ENCODE results near the gene TSPAN6.
A peak's percentile ranks its signal among the peaks of the same experiment; 100 is the strongest.

The TSPAN6 gene, protein sequence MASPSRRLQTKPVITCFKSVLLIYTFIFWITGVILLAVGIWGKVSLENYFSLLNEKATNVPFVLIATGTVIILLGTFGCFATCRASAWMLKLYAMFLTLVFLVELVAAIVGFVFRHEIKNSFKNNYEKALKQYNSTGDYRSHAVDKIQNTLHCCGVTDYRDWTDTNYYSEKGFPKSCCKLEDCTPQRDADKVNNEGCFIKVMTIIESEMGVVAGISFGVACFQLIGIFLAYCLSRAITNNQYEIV

DNA sequence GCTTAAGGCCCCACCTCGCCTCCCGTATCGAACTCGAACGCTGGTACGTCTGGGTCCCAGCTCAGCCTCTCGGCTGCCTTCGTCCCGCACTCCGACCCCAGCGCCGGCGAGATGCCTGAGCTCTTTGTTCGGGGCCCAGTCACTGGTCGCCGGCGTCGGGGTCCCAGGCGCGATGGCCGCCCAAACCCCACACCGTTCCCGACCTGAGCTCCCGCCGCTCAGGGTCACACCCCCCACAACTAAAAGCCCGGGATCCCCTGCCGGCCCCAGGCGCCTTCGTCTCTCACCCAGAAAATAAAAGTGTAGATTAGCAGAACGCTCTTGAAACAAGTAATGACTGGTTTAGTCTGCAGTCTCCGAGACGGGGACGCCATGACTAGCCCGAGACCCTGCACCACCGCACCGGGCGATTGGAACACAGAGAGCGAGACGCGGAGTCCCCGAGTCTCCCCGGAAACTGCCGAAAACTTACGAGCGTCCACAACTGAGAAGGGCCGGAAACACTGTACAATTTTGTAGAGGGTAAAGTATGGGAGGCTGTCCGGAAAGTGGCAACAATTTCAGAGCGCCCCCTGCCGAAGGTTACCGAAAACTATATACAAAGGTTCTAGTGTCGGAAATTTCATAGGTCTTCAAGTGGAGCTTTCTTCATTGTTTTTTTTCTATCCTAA lies at the start of gene TSPAN6:
TSPAN6 (minus strand) TSS at position 486 of the 671 bp plus-strand sequence; CDS start at position 374, 112 bp downstream.
- DNase-seq = peak; percentile 71 to 79

DNA sequence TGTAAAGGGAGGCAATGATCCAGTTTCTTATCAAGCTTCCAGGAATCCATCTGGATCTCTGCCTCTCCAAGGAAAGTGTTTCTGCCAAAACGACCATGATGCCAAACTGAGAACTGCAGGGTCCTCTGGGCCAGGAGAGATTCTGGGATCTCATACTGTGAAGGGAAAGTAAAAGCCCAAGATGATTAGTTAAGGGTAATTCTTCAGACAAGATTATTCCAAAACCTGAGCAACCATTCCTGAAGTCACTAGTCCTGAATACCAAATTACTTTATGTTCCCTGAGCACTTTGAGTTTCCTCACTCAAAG lies 49.3 kb upstream of the TSPAN6 start:
- no peak for DNase-seq

DNA sequence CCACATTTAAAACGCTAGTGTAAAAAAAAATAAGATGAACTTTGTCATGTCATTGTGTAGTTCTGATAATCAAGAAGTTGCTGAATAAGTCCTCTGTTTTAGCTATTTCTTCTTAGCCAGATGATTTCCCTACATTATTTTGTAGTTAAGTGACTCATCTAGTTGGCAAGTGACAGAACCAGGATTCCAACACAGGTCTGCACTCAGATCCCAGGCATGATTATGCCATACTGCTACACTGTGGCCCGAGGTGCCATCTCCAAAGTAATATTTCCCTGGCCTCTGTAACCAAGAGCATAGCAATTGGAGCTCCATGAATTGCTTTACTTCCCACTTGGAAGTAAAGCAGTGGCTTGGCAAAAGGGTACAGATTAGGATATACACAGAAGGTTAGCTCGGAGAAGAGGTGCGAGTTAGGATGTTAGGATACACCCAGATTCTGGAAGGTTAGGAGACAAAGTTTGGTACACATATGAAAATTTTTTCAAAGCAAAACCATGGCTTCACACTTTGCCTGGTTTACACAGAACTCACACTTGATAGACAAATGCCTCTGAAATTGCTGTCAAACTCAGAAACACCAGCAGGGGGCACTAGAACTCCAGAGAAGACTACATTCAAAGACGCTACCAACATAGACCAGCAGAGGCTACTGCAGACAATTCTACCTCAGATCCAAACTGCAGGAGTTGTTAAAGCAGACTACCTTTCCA lies 48.8 kb upstream of the TSPAN6 start:
- peak; percentile 62 to 68 for DNase-seq

DNA sequence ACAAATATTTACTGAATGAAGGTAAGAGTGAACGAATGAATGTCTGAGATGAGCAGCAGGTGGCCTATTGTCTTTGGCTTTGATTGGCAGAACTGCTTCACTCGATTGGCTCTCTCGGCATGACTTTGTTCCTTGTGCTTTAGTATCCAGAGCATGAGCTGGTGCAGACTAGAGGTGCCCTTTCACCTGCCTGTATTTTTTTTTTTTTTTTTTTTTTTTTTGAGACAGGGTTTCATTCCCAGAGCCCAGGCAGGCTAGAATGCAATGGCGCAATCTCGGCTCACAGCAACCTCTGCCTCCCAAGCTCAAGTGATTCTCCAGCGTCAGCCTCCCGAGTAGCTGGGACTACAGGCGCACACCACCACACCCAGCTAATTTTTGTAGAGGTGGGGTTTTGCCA lies 46.3 kb upstream of the TSPAN6 start:
- no peak for DNase-seq

DNA sequence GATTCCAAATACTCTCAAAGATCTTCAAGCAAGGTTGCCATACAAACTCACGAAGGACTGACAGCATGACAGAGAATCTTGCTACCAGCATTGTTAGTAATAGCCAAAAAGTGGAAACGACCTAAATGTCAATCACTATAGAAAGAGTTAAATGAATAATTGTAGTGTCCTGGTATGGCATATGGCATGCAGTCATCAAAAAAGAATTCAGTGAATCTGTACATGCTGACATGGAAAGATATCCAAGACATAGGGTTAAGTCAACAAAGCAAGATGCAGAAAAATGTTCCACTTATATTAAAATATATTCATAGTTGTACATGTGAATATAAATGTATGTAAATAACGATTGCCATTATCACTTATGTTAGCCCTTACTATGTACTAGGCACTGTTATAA lies 45.0 kb upstream of the TSPAN6 start:
- no peak for DNase-seq

DNA sequence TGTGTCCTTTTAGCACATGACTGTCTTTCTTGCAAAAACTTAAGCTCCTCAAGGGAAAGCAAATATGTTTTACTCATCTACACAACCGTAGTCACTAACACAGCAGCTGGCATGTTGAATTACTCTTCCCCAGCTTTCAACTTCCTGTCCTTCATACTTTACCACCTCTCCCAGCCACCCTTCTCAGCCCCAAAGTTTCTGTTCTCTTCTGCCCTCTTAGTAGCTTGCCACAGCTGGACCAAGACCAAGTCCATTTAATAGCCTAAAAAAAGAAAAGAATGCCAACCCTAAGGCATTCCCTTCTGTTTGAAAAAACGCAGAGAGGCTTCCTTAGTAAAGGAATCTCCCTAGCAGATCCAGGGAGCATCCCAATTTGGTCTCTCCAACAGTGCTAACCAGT lies 44.1 kb upstream of the TSPAN6 start:
- no peak for DNase-seq

DNA sequence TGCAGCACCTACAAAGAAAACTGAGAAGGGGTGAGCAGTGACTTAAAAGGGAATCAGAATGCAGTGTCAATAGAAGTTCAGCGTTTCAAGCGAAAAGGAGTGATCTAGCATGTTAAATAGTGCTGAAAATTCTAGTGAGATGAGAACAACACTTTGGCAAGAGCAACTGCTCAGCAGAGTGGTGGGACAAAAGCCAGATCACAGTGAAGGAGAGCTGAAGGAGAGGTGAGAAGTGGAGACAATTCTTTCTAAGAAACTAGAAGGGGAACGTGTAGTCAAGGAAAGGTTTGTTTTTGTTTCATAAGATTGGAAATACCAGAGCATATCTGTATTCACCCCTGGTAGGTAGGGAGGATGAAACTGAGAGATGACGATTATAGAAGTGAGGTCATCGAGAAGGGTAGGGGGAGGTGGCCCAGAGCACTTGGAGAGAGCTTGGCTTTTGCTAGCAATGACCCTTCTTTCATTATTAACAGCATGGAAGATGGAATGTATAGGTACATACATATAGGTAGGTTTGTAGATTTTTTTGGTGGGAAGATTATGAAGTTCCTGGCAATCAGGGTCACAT lies 41.1 kb upstream of the TSPAN6 start:
- no peak for DNase-seq

DNA sequence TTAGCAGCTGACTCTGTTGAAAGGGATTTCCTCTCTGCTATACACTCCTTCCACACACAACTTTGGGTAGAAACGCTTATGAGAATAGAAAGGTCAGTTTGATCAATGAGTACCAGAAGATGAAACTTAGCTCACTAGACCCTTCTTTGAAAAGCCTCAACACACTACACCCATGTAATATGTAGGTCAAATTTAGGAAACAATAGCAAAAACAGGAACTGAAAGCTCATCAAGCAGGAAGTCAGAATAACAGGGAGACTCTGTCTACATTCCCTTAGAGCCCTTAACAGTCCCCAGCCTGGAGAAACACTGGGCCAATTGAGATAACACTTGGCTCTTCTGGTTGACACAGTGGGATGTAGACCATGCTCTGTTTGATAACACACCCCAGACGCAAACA lies 38.1 kb upstream of the TSPAN6 start:
- DNase-seq = no peak

DNA sequence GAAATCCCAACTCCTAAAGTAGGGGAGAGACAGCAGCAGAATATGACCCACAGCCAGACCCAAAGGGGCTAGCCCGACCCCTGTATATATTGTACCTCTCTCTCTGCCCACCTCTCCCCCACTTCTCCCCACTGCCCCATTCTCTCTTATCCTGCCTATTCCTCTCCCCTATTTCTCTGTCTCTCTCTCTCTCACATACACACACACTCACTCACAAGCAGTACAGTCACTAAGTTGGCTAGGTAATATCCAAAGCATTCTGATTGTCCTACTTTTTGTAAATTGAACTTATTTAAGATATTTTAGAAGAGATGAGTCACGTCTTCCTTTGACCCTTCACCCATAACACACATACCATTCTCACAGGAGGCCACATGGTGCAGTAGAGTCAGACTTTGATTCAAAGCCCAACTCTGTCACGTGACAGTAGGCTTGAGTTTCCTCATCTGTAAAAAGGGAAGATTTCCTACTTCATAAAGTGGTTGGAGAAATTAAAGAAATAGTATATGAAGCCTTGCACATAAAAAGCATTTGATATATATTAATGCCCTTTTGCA lies 36.9 kb upstream of the TSPAN6 start:
- no peak for DNase-seq

DNA sequence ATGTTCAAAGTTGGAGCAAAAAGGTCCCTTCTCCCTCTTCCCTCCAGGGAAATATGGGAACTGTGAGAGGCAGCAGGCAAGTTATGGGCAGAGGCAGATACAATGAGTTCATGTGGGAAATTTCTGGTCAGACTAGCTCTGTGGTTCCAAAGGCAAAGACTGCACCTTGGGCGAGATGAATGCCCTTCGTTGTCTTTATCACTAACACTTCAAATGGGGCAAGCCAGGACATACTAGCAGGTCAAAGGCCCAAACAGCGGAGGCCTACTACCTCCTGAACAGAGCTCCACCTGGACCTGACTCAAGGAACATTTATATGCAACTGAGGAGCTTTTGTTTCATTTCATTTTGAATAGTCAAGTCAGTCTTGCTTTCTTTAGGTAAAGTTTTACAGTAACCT lies 36.4 kb upstream of the TSPAN6 start:
- no peak for DNase-seq

DNA sequence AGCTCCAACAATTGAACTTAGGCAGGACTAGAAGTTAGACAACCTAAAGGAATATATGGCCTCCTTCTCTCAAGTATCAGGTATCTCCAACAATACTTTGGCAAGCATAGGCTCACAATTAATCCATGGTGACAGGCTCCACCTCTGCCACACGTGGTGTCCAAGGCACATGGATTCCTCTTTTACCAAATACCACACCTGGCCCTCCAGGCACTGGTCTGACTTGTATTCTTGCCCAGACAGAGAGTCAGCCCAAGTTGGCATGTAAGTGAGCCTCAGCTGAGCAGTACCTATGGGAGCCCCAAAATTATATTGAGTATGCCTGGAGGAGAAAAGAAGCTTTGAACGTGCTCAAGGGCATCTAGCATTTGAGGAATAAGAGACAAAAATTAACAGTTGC lies 27.0 kb upstream of the TSPAN6 start:
- no peak for DNase-seq

DNA sequence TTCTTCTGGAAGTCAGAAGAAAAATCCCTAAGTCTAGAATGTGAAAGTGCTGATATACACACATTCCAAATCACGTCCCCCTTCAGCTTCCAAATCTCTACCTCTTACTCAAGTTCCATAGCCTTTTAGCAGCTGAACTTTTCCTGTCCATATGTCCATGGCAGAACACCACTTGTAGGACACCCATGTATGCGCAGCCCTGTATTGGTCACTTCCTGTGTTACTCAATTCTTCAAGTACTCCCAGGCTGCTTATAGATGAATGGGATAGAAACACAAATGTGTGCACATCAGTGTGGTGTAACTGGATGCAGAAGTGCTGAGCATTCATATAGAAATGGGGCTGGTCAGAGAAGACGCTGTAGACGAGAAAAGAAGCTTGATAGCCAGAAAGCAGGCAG lies 26.2 kb upstream of the TSPAN6 start:
- DNase-seq = no peak

DNA sequence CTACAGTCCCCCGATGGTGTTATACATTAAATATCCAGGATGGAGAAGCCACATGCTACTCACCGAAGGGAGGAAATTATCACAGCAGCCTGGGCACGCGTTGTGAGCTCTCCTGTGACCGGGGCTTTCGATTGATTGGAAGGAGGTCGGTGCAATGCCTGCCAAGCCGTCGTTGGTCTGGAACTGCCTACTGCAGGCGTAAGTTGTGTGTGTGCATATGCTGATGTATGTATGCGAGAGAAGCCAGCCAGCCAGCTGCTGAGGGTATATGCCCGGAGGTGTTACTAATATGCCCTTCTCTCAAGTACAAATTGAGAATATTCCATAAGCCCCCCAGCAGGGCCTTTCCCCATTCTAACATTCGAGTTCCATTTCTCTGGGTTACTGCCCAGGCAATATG lies 25.6 kb upstream of the TSPAN6 start:
- no peak for DNase-seq

DNA sequence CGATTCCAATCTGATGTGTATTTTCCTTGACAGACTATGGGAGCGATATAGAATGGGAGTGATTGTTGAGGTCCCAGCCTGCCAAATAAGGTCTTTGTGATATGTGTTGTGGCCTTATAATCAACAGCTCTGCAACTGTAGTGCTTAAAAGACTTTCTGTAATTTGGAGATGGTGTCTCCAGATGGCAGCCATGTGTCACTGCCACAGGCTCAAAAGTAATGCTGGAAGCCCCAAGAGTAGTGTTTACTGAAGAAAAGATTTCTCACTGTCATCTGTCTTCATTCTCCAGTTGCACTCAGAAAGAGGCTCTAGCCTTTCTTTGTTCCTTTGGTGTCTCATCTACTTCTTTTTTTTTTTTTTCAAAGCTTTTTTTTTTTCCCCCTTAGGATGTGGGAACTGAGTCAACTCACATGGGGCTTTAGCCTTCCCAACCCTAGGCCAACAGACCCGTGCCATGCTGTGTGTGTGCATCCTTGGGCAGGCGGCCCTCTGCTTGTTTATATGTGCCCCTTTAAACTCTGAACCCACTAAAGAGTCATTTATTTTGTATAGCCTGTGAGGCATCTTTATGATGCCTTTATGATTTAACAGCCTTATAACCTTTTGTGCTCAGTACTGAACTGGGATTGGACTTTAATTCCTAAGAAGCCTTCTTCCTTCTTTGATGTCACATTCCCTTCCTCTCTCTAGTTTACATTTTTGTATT lies 23.0 kb upstream of the TSPAN6 start:
- no peak for DNase-seq

DNA sequence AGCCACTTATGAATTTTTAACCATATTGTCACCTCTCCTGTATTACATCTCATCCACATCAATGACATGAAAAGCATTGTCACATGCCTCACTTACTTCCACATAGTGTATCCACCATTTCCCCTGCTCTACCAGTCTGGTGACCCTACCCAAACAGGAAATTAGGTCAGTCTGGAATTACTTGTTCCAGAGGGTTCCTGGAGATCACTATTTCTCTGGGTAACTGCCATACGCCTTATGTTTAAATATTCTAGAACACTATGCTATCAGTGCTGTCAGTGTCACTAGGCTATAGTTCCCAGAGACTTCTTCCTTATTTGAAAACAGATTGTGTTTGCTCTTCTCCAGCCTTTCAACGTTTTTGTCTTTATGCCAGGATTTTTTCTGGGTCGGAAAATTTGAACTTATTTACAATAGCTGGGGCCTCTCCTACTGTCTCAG lies 22.4 kb upstream of the TSPAN6 start:
- DNase-seq = no peak

DNA sequence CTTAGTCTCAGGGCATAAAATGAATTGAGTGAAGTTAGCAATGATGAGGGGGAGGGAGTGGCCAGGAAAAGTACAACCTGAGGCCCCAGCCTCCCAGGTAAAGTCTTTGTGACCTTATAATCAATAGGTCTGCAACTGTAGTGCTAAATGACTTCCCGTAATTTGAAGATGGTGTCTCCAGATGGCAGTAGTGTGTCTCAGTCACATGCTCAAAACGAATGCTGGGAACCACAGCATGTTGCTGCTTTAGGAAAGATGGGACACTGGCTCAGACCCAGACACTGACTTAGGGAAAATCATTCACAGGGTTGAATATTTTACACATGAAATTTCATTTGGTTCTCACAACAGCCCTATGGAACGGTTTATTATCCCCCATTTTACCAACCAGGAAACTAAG lies 17.7 kb upstream of the TSPAN6 start:
- DNase-seq = no peak

DNA sequence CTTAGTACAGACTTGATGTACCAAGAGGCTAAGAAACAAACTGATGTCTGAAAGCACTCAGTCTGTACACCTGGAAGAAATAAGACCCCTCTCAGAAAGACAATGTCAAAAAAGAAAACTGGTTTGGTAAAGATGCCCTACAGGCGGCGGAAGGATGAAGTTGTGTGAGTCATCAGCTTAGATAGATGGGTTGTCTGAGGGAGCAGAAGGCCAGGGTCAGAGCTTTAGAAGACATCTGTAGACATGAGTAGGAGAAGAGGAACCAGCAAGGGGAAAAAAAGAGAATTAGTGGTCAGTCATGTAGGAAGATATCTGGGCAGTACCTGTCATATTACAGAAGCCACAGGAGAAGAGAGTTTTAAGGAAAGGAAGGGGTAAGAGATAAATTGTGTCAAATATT lies 15.7 kb upstream of the TSPAN6 start:
- no peak for DNase-seq

DNA sequence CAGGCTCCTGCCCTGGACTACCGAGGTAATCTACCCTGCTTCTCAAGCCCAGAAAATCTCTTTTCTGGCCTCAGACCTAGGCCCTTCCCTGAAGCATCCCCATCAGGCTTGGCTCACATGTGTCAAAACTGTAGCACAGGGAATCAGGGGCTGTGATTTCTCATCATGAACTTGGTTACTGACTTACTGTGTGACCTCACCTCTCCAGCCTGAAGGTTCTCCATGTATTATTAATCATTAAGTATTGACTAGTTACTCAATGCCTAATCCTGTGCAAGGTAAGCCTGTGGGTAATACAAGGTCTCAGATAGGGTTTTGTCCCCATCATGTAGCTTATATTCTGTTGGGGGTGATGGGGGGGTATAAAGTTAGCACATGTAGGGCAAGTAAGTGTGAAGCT lies 14.2 kb upstream of the TSPAN6 start:
- no peak for DNase-seq

DNA sequence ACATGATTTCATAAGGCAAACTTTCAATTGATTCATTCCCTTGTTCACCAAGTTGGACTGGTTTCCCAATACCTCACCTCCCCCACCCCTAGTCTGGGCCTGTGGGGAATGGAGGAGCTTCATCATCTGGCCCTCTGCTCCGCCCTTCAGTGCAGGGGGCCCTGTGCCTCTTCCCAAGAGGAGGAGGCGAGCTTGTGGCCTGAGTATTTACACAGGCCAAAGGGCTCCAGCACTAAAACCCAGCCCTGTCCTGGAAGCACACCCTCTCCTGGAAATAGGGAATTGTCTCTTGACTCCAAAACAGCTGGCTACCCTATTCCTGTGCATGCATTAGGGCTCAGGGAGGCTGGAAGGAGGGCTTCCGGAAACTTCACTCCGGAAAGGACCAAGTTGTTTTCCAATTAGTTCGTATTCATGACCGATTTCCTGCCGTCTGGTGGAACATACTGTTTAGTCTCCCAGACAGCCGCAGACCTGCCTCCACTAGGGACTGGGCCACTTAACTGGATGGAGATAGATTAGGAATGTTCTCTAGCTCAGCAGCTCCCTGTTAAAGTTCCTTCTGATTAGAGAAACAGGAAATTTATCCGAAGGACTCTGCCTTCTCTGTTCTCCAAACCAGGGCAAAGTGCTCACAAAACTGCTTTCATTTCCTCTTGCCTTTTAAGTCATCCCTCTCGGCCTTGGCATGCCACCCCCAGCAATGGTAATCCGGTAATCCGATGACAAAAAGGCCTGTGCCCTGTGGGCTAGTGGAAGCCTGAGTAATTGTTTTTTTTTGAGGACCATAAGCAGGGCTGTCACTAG lies 13.1 kb upstream of the TSPAN6 start:
- no peak for DNase-seq

DNA sequence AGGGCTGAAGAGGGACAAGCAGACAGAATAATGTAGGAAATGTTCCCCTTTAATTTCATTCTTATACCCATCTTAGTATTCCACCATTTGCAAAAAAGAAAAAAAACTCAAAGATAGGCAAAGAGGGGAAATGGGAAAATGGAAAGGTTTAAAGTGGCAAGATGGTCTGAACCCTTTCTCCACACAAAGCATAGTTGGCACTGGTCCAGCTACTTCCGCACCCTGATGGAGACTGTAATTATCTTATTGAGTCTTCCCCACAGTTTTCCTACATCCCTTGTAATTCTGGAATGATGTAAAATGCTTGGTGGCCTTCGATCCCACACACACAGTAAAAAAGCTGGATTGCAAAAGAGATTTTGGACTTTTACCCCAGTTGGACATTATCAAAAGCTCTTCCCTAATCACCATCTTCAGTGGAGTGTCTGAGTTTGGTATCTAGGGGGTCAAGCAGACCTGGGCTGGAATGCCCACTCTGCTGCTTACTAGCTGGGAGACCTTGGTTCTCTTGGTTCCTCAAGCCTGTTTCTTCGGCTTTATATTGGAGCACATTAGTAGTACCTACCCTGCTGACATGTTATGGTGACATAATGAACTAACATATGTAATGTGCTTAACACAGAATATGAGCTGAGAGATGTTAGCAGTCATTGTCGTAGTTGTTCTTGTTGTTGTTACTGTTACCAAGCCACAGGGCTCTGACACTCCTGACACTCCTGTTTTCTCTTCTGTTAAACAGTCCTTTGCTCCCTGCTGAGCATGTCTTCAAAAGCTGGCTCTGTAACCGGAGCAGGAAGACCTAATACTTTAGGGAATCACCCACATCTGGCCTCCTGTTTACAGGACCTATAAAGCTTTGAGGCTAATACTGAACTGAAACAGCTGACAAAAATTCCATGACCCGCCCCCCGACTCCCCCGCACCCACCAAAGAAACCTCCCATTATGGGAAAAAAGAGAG lies 12.1 kb upstream of the TSPAN6 start:
- DNase-seq = no peak

DNA sequence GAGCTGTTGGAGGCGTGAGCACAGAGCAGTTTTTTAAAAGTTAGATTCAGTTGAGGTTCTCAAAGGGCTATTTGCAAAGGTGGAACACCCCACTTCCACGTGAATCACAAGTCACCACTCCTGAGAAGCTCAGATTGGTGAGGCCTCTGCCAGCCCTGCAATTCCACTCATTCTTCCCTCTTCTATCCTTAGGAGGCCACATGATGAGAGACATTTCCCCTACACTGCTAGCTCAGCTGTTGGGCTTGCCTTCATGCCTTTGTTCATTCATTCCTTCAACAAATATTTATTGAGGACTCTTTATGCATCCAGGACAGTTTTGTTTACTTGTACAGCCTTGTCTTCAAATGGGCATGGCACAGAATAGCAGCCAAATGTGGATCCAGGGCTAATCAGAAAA lies 11.1 kb upstream of the TSPAN6 start:
- no peak for DNase-seq
